Dermis blood vessel endothelial cell (primary cell): ENCODE results near the gene ELL3. TPM values are rescaled to one million over a fixed set of nuclear protein-coding genes. Genes with fewer than 3 reads are reported as not detected.

Experiments used
- total RNA-seq: library from RNA; depleted of rRNA; stranded (reverse); fragments of >200 nt; gene quantifications from 2 replicates; pipeline ENCODE4 v1.2.3, GENCODE V29; 2014

Gene ELL3
- total RNA-seq, 1 donor from 2014 or later: 5.4 TPM

Other genes with a start within 250 kb of the ELL3 start
- gene PPIP5K1, start 186.8 kb downstream of the ELL3 start, total RNA-seq: 8.8 and 15.0 TPM in 2 replicates
- gene CKMT1B, start 182.9 kb downstream of the ELL3 start, total RNA-seq: not detected in 2 replicates
- 0.33 TPM in 1 of 2 replicates, not detected in the other for gene STRC, start 158.2 kb downstream of the ELL3 start, total RNA-seq
- 0.17 and 0.33 TPM in 2 replicates for gene CATSPER2, start 128.1 kb downstream of the ELL3 start, total RNA-seq
- not detected in 2 replicates for gene CKMT1A, start 83.1 kb downstream of the ELL3 start, total RNA-seq
- 155 and 423 TPM in 2 replicates for gene PDIA3, start 30.5 kb downstream of the ELL3 start, total RNA-seq
- 787 and 1,230 TPM in 2 replicates for gene SERF2, start 15.4 kb upstream of the ELL3 start, total RNA-seq
- gene SERINC4, start 23.3 kb upstream of the ELL3 start, total RNA-seq: not detected in 2 replicates
- gene HYPK, start 23.6 kb upstream of the ELL3 start, total RNA-seq: 2.9 and 4.6 TPM in 2 replicates
- 36.1 and 41.1 TPM in 2 replicates for gene MFAP1, start 47.7 kb upstream of the ELL3 start, total RNA-seq
- 10.4 and 17.8 TPM in 2 replicates for gene WDR76, start 50.0 kb upstream of the ELL3 start, total RNA-seq